KMS-11 (cell line): ENCODE data around the gene B3GALNT1.

ENCODE experiments used
- H2AFZ ChIP-seq: fragments of 200-600 bp; sonication (generic); 2 replicates; pipeline ENCODE4 v1.6.1; 2016; ENCODE audit warnings: antibody characterized with exemption, mixed run types, low read depth
- H3K27ac ChIP-seq: fragments of 200-600 bp; sonication (generic); 2 replicates; pipeline ENCODE4 v1.6.1; 2016; ENCODE audit warnings: mild to moderate bottlenecking, mixed run types
- H3K27me3 ChIP-seq: fragments of 200-600 bp; sonication (generic); 2 replicates; pipeline ENCODE4 v1.6.1; 2017; ENCODE audit warnings: mild to moderate bottlenecking, low read depth, mixed run types, moderate library complexity; ENCODE audit not compliant: insufficient read depth
- H3K36me3 ChIP-seq: fragments of 200-600 bp; sonication (generic); 2 replicates; pipeline ENCODE4 v1.6.1; 2017; ENCODE audit warnings: mild to moderate bottlenecking, mixed run types; ENCODE audit not compliant: insufficient read depth
- H3K4me1 ChIP-seq: fragments of 200-600 bp; sonication (generic); 2 replicates; pipeline ENCODE4 v1.6.1; 2016; ENCODE audit warnings: mild to moderate bottlenecking, low read depth, mixed run types; ENCODE audit not compliant: poor library complexity, severe bottlenecking
- H3K4me2 ChIP-seq: fragments of 200-600 bp; sonication (generic); 2 replicates; pipeline ENCODE4 v1.7.0; 2016; ENCODE audit warnings: mild to moderate bottlenecking, mixed run types
- H3K4me3 ChIP-seq: fragments of 200-600 bp; sonication (generic); IDR thresholded peaks from 2 replicates; pipeline ENCODE4 v1.6.1; 2017; ENCODE audit warnings: low read depth, low read length, mixed read lengths; ENCODE audit not compliant: insufficient read depth
- H3K79me2 ChIP-seq: fragments of 200-600 bp; sonication (generic); 2 replicates; pipeline ENCODE4 v1.6.1; 2016; ENCODE audit warnings: low read depth, mixed run types; ENCODE audit not compliant: insufficient read depth
- H3K9ac ChIP-seq: fragments of 200-600 bp; sonication (generic); 2 replicates; pipeline ENCODE4 v1.6.1; 2016; ENCODE audit warnings: mild to moderate bottlenecking, mixed run types
- H4K20me1 ChIP-seq: fragments of 200-600 bp; sonication (generic); 2 replicates; pipeline ENCODE4 v1.6.1; 2016; ENCODE audit warnings: mild to moderate bottlenecking, mixed run types; ENCODE audit not compliant: insufficient read depth
- CTCF ChIP-seq: fragments of 200-600 bp; sonication (generic); conservative IDR thresholded peaks from 2 replicates; pipeline ENCODE4 v1.6.1; 2017; ENCODE audit warnings: low read depth, mild to moderate bottlenecking, antibody characterized with exemption, low read length, moderate library complexity, mixed read lengths

The B3GALNT1 gene

DNA sequence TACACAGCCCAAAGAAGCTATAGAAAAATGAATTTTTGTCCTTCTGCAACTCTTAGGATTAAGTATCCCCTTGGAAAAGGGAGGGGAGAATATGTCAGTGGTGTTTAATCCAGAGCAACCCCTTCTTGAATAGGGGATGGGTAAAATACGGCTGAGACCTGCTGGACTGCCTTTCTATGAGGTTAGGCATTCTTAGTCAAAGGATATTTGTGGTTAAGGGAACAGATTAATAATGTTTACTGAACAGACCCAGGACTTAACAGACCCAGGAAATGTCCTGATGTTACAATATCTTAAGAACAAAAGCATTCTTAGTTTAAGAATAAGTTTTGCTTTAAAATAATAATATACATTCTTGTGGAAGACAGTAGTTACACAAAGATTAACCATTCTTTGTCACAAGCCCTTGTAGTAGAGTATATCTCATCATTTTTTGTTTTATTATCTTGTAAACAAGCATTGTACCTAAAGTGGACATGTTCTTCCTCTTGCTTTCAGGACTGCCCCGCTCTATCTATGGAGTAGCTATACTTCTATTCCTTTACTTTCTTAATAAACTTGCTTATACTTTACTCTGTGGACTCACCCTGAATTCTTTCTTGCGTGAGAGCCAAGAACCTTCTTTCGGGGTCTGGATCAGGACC, 43.8 kb upstream of the B3GALNT1 start:
- Histone ChIP-seq H3K79me2 (no peaks in the 10 kb centered on the region), H2AFZ (no peak overlapping the region), H3K9ac (no peak overlapping the region), H3K4me2 (no peak overlapping the region), H4K20me1 (no peaks in the 10 kb centered on the region), H3K36me3 (no peaks in the 10 kb centered on the region), H3K4me3 (no peak overlapping the region), H3K27me3 (no peaks in the 10 kb centered on the region), H3K27ac (no peak overlapping the region), H3K4me1 (no peaks in the 10 kb centered on the region)
- TF ChIP-seq CTCF = no peak

DNA sequence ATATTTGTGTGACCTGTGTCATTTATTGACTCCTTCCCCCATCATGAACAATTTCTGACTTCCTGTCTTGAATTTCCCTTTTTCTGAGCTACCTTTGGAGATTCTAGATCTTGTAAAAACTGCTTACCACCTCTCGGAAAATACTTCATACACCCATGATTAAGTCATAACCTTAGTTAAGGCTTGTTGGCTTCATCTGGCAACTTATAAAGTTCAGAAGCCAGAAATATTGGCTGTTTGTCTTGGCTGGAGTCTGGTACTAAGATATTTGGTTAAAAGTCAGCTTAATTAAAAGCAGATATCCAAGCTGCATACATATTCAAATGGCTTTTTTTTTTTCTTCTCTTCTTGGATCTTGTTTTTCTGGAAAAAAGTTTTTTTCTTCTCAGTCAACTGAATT, 37.3 kb upstream of the B3GALNT1 start:
- Histone ChIP-seq H3K4me3 (no peak overlapping the region), H3K4me2 (no peak overlapping the region), H3K27ac (no peak overlapping the region), H2AFZ (no peak overlapping the region), H3K9ac (no peak overlapping the region), H3K36me3 (no peaks in the 10 kb centered on the region), H3K27me3 (no peaks in the 10 kb centered on the region), H3K4me1 (no peaks in the 10 kb centered on the region), H3K79me2 (no peaks in the 10 kb centered on the region), H4K20me1 (no peaks in the 10 kb centered on the region)
- no peak for TF ChIP-seq CTCF

DNA sequence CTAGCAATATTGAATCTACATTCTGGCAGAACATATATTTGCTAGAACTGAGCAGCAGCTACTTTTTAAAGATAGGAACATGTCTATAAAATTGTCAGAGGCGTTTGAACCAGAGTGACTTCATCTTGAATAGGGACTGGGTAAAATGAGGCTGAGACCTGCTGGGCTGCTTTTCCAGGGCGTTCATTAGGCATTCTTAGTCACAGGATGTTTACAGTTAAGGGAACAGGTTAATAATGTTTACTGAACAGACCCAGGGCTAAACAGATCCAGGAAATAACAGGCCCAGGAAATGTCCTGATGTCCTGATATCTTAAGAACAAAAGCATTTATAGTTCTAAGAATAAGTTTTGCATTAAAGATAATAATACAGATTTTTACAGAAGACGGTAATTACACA, 34.5 kb upstream of the B3GALNT1 start:
- Histone ChIP-seq H3K36me3 (no peaks in the 10 kb centered on the region), H3K4me1 (no peaks in the 10 kb centered on the region), H3K4me2 (no peak overlapping the region), H3K4me3 (no peak overlapping the region), H3K27me3 (no peaks in the 10 kb centered on the region), H3K79me2 (no peaks in the 10 kb centered on the region), H3K9ac (no peak overlapping the region), H3K27ac (no peak overlapping the region), H4K20me1 (no peaks in the 10 kb centered on the region), H2AFZ (no peak overlapping the region)
- no peak for TF ChIP-seq CTCF

DNA sequence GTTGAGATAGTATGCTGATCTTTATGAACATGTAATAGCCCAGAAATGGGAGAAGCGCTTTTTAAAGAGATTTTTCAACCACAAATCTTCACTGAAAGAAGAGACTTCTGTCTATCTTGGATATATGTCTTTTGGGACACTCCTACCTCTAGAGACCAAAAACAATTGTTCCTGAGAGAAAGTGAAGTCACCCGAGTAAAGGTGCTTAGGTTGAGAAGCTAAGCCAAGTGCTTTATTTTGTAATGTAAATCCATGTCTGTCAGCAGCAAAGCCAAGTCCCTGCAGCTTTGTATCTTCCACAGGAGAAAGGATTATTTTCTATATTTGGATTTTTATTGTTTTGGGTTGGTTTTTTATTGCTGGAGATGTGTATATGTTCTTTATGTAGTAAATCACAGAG, 32.1 kb upstream of the B3GALNT1 start:
- no peak overlapping the region for H3K4me3 ChIP-seq
- H3K4me1 ChIP-seq = no peaks in the 10 kb centered on the region
- H3K79me2 ChIP-seq = no peaks in the 10 kb centered on the region
- H3K36me3 ChIP-seq = no peaks in the 10 kb centered on the region
- no peak overlapping the region for H3K9ac ChIP-seq
- H3K27me3 ChIP-seq = no peaks in the 10 kb centered on the region
- no peak overlapping the region for H2AFZ ChIP-seq
- no peak overlapping the region for H3K4me2 ChIP-seq
- TF ChIP-seq CTCF = no peak
- no peak overlapping the region for H3K27ac ChIP-seq
- no peaks in the 10 kb centered on the region for H4K20me1 ChIP-seq
